Measurements from ENCODE around the gene REELD1.

DNA sequence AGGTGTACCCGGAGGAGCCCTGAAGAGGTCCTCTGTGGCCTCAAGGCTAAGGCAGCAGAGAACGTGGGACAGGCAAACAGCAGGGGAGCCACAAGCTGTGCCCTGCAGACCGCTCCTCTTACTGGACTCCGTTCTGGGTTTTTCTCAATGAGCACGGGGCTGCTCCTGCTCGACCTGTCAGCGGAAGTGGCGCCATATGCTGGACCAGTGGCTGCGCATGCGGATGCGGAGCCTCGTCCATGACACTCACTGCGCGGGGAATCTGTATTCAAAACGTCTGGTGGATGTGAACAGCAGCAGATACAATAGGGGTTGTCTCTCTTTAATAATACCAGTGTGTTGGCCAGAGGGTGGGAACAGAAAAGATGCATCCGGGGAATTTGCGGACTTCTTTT is 29.5 kb downstream of the REELD1 start:
- TF ChIP-seq CTCF (IDR thresholded peaks at IDR 0.05; ENCODE audit: insufficient read depth, low read depth, low read length) (no peak), EZH2 (IDR thresholded peaks at IDR 0.05; ENCODE audit: insufficient read depth, low read length) (no peak)

All from astrocyte (in vitro differentiated cells and primary cell).